HTR-8/SVneo (cell line): ENCODE data around the gene KCNS3.

Source experiments
- DNase-seq: peaks from one replicate; pipeline ENCODE4 v3.0.0; 2011; ENCODE audit warnings: low spot score, mixed read lengths; ENCODE audit not compliant: insufficient read length
- FAIRE-seq: peaks from 2 replicates; lab custom pipeline; 2011; peaks lifted over from hg19 to GRCh38; lab: Jason Lieb, UNC

The KCNS3 gene

DNA sequence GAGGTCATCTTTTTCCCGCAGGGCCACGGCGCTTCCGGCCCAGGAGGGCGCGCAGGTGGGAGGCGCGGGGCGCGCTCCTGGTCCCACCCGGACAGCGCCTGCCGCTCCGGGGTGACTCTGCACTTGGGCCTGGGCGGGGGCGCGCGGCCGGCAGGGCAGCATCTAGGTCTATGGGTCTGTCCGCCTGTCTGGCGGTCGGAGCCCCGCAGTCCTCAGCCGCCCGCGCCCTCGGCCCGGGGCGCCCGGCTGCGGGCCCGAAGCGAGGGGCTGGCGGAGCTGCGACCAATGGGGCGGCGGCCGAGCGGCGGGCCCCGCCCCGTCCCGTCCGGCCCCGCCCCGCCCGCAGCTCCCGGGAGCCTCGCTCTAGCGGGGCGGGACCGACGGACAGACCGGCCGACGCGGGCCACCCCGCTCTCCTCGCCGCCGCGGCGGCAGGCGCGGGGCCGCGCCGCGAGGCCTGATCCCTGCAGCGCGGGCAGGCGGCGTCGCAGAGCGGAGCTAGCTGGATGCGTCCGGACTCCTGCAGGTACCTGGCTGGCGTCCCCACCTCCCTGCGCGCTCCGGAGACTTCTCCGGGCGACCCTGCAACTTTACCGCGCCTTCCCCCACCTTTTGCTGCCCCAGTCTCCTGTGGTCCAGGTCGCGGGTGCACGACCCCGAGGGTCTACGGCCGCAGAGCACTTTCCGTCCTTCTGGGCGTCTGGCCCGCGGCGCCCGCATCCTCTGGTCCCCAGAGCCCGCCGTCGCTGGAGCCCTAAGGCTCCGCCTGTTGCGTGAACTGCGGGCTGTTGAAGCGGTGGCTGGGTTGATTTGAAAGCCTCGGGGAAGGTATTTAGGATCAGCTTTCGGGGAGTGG, at the start of gene KCNS3:
TSS of gene KCNS3 (plus strand) at position 387 of the 856 bp plus-strand sequence. CDS start 52,342 bp downstream, outside the sequence.
- DNase-seq (peak; percentile 20), FAIRE-seq (no peak)

- DNase-seq (peak; percentile 46), FAIRE-seq (peak; percentile 38)
These were observed 48.1 kb upstream of the KCNS3 start for GRCh38 chr2:17830053-17831034.

DNA sequence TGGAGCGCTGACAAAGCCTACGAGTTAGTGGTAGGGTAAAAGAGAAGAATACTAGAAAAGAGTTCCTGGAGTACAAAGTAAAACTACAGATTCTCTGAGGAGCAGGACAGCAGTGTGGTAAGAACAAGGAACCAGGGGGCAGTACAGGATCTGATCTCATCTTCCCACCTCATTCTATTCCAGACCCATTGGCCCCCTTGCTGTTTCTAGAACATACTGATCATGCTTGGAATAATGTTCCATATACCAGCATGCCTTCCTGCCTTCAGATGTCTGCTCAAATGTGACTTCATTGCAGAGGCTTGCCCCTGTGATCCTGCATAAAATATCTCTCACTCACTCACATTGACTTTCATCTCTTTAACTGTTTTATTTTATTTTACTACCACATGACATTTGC, 43.0 kb upstream of the KCNS3 start:
- FAIRE-seq (no peak), DNase-seq (no peak)

DNA sequence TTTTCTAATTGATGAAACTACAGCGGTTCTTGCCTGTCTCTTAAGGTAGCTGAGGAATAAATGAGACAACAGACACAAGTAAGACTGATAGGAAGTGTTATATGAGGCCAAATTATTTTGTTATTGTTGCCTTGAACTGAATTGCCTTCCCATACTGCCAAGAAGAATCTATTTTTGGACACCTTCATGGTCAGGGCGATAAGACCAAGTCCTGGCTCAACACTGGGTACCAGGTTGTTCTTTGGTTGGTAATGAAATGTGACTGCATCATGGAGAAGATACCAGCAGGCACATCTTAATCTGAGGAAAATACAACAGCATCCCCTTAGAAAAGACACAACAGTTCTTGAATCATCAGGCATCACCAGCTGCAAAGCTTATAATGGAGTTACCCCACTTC, 38.5 kb upstream of the KCNS3 start:
- DNase-seq (no peak), FAIRE-seq (no peak)

DNA sequence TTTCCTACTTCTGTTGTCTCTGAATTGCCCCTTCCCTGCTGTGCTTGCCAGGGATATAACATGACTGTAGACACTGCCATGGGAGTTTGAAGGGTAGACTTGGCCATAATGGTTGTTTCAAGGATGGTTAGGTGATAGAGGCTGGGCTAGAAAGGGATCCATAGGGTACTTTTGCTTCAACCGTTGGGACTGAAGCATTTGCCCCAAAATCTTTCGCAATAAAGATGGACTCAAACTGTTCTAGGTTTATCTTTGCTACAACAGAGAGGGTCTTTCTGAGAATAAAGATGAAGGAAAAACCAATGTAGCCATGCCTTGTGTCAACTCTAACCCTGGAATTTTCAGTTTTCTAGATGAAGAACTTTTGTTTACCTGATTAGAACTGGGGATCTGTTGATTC, 35.0 kb upstream of the KCNS3 start:
- no peak for DNase-seq
- FAIRE-seq: no peak

GRCh38 chr2:17845806-17846205, 32.7 kb upstream of the KCNS3 start:
- DNase-seq (no peak), FAIRE-seq (peak; percentile 54)

- no peak for DNase-seq
- FAIRE-seq: no peak
These were observed 31.8 kb upstream of the KCNS3 start for GRCh38 chr2:17846676-17847075.

DNA sequence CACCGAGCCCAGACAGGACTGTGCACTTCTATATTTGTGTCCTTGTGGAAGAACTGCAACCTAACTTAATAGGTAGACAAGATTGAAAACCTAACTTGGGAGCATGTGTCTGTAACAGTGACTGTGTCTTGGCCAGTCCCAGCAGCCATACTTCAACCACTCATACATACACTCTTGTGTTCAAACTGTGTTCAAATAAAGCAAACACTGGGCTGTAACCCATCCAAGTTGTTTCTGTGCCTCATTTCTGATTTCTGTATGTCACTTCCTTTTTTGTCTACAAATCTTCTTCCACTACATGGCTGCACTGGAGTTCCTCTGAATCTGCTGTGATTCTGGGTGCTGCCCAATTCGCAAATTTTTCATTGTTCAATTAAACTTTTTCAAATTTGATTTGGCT, 31.2 kb upstream of the KCNS3 start:
- DNase-seq (no peak), FAIRE-seq (no peak)

DNA sequence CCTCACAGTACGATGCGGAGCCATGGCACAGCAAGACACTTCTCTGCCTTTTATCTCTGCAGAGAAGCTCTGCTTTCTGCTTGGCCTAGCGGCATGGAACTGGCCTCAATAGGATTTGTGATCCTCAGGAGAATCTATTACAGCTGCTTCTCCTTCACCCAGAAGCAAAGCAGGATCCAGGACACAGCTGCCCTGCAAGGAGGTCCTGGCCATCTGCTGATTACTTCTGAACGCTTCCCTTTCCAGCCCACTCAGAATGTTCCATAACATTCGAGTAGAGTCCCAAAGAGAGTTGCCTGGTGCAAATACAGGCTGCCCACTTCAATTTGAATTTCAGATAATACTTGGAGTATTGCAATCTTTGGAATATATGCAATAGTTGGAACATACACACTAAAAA, 29.2 kb upstream of the KCNS3 start:
- no peak for FAIRE-seq
- DNase-seq: no peak

- no peak for DNase-seq
- FAIRE-seq: no peak
These were observed 28.3 kb upstream of the KCNS3 start for GRCh38 chr2:17850151-17850550.

GRCh38 chr2:17851731-17852585, 26.5 kb upstream of the KCNS3 start:
- DNase-seq (peak; percentile 65), FAIRE-seq (no peak)

DNA sequence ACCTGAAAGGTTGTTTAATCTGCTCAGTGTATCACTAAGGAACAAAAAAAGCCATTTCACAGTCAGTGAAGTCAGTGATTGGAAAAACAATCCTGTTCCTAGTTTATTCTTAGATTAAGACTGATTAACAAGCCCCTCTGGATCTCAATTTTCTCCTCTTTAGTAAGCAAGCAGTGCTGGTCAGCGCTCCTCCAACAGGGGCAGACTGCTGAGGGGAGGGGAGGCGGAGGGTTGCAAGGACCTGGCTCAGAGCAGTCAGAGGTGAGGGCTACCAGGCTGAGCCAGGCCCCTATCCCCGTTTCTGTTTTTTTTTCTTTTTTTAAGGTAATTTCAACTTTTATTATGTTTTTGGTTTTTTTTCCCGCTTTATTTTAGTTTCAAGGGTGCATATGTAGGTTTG, 24.7 kb upstream of the KCNS3 start:
- DNase-seq (no peak), FAIRE-seq (no peak)

DNA sequence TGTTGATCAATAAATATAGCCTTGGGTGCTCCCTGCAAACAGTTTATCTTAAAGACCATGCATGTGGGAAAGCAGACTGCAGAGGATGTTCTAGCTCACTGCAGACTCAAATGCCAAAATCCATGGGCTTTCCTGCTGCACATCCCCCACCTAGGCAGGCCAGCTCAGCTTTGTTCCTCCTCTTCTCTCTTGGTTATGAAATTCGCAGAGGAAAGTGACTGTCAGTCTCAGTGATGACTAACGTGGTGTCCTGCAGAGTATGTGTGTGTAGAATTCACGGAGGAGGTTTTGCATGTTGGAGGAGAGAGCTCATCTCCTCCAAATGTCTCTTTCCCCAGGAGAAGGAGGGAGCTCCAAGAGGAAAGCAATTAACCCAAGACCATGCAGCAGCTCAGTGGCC, 21.4 kb upstream of the KCNS3 start:
- DNase-seq: no peak

GRCh38 chr2:17858064-17858463, 20.4 kb upstream of the KCNS3 start:
- DNase-seq: no peak

More for the DNA sequence above, 21.4 kb upstream of the KCNS3 start:
- no peak for FAIRE-seq

GRCh38 chr2:17863539-17863938, 14.9 kb upstream of the KCNS3 start:
- FAIRE-seq (no peak), DNase-seq (no peak)

More at GRCh38 chr2:17858064-17858463, 20.4 kb upstream of the KCNS3 start:
- no peak for FAIRE-seq

DNA sequence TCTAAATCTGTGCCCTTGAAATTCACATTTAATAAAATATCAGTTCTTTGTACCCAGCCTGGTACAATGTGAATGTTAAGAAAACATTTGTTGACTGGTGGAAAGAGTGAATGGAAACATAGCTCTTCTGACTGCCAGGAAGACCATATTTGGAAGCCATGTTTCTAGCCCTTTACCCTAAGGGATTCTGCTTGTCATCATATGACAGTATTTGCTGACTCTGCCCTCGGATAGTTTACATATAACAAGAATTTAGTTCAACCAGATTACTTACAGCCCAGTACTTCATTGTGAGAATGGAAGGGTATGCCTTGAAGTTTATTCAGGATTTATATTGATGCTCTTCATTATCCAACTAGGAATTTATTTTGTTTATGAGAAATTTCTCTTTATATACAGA, 13.8 kb upstream of the KCNS3 start:
- no peak for DNase-seq
- FAIRE-seq: no peak

- no peak for FAIRE-seq
These were observed 11.3 kb upstream of the KCNS3 start for GRCh38 chr2:17867133-17867532.

DNA sequence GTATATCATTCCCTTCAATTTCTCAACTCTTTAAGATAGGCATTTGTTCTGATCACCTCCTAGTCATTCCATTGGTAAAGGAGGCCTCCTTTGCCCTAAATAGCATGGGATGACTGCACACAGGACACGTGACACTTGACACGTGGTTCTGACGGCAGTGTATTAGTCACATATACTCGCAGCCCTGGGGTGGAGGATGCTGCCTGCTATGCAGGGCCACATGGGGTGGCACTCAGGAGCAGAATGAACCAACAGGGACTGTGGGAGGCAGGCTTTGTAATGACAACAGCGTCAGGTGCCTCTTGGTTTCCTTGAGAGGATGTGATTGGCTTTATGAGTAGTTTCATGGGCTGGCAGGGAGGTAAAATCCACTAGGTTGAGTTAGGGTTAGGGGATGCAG, 9.3 kb upstream of the KCNS3 start:
- FAIRE-seq (peak; percentile 9), DNase-seq (no peak)

More at GRCh38 chr2:17867133-17867532, 11.3 kb upstream of the KCNS3 start:
- no peak for DNase-seq

DNA sequence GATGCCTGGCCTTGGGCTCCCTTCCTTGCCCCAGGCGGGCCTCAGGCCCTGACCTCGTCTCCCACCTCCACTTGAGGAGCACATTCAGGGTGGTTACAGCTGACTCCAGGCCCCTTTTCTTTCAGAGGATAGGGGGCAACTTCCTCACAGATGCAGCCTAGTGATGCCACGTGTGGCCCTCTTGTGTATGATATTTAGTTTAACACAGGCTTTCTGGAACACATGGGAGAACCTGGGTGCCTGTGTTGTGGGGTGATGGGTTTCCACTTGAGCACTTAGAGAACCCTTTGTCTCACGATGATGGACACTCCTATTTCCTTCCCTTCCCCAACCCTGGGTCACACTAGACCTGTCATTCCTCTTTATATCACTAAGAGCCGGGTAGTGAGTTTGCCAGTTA, 6.8 kb upstream of the KCNS3 start:
- DNase-seq: no peak
- no peak for FAIRE-seq

- no peak for FAIRE-seq
- no peak for DNase-seq
These were observed 5.4 kb upstream of the KCNS3 start for GRCh38 chr2:17873021-17873420.
